Right hindlimb (tissue), 1 donor: ENCODE data around the gene PGD.
A peak's percentile ranks its signal among the peaks of the same experiment; 100 is the strongest.
"Not testable (repeated sequence)": the region's sequence is repeated elsewhere in the genome, so short reads cannot be mapped to it uniquely, and the experiment has no call there.

Source experiments
- DNase-seq: peaks from one replicate; pipeline ENCODE4 v3.0.0-alpha.2; 2018

Gene PGD

GRCh38 chr1:10400013-10400412 lies 1.1 kb downstream of the PGD start:
- DNase-seq = no peak

- no peak for DNase-seq
Observed at GRCh38 chr1:10401281-10401680, 2.4 kb downstream of the PGD start.

GRCh38 chr1:10402729-10403274 lies 3.9 kb downstream of the PGD start:
- DNase-seq = no peak

- no peak for DNase-seq
Observed at GRCh38 chr1:10407201-10407600, 8.3 kb downstream of the PGD start.

- no peak for DNase-seq
Observed at GRCh38 chr1:10415211-10415930, 16.5 kb downstream of the PGD start.

GRCh38 chr1:10415967-10416366 lies 17.1 kb downstream of the PGD start:
- not testable (repeated sequence) for DNase-seq

GRCh38 chr1:10418741-10419140 lies 19.9 kb downstream of the PGD start:
- not testable (repeated sequence) for DNase-seq

GRCh38 chr1:10419351-10419750 lies 20.5 kb downstream of the PGD start:
- no peak for DNase-seq

GRCh38 chr1:10421637-10422036 lies 22.8 kb downstream of the PGD start:
- no peak for DNase-seq

GRCh38 chr1:10424034-10424433 lies 25.2 kb downstream of the PGD start:
- DNase-seq = peak; percentile 75

- no peak for DNase-seq
Observed at GRCh38 chr1:10424651-10425050, 25.8 kb downstream of the PGD start.

- not testable (repeated sequence) for DNase-seq
Observed at GRCh38 chr1:10425826-10426534, 27.1 kb downstream of the PGD start.

- not testable (repeated sequence) for DNase-seq
Observed at GRCh38 chr1:10426535-10426848, 27.6 kb downstream of the PGD start.

GRCh38 chr1:10428984-10429383 lies 30.1 kb downstream of the PGD start:
- DNase-seq = no peak

- no peak for DNase-seq
Observed at GRCh38 chr1:10429868-10430215, 31.0 kb downstream of the PGD start.

GRCh38 chr1:10430216-10431069 lies 31.6 kb downstream of the PGD start, which contains the start of gene CENPS:
CENPS (plus strand) TSS chr1:10430433; CDS start chr1:10430518, 85 bp downstream.
- DNase-seq = peak; percentile 93

GRCh38 chr1:10431070-10431730 lies 32.3 kb downstream of the PGD start:
- DNase-seq = no peak

- no peak for DNase-seq
Observed at GRCh38 chr1:10432910-10433700, 34.2 kb downstream of the PGD start.

- DNase-seq = no peak
Observed at GRCh38 chr1:10433790-10434189, 34.9 kb downstream of the PGD start.

GRCh38 chr1:10434590-10434989 lies 35.7 kb downstream of the PGD start:
- no peak for DNase-seq

- no peak for DNase-seq
Observed at GRCh38 chr1:10437052-10437451, 38.2 kb downstream of the PGD start.

- DNase-seq = no peak
Observed at GRCh38 chr1:10438677-10439163, 39.9 kb downstream of the PGD start.
